HEK293 (cell line): Measurements from ENCODE around the gene RAB11FIP3.

Experiments used
- BCL11B ChIP-seq: fragments of 450-650 bp; formaldehyde crosslinking; IDR thresholded peaks from 2 replicates; pipeline ENCODE4 v1.5.1; 2016; ENCODE audit warnings: low read depth, missing biosample characterization, missing genetic modification characterization
- BCL6B ChIP-seq: fragments of 450-650 bp; formaldehyde crosslinking; IDR thresholded peaks from 2 replicates; pipeline ENCODE4 v1.5.1; 2017; ENCODE audit warnings: missing biosample characterization, missing genetic modification characterization
- CTCF ChIP-seq: fragments of 450-650 bp; formaldehyde crosslinking; IDR thresholded peaks from 2 replicates; pipeline ENCODE4 v1.5.1; 2016; ENCODE audit warnings: missing biosample characterization, missing genetic modification characterization
- GLIS1 ChIP-seq: fragments of 450-650 bp; formaldehyde crosslinking; IDR thresholded peaks from 2 replicates; pipeline ENCODE4 v1.5.1; 2016; ENCODE audit warnings: missing biosample characterization, missing genetic modification characterization
- HIC1 ChIP-seq: fragments of 450-650 bp; formaldehyde crosslinking; IDR thresholded peaks from 2 replicates; pipeline ENCODE4 v1.5.1; 2016; ENCODE audit warnings: missing biosample characterization, missing genetic modification characterization
- KLF9 ChIP-seq: fragments of 450-650 bp; formaldehyde crosslinking; IDR thresholded peaks from 2 replicates; pipeline ENCODE4 v1.5.1; 2016; ENCODE audit warnings: missing biosample characterization, missing genetic modification characterization, low read depth
- MZF1 ChIP-seq: fragments of 450-650 bp; formaldehyde crosslinking; IDR thresholded peaks from 2 replicates; pipeline ENCODE4 v1.5.1; 2017; ENCODE audit warnings: missing biosample characterization, missing genetic modification characterization, borderline replicate concordance
- OVOL3 ChIP-seq: fragments of 450-650 bp; formaldehyde crosslinking; IDR thresholded peaks from 2 replicates; pipeline ENCODE4 v1.5.1; 2016; ENCODE audit warnings: missing biosample characterization, missing genetic modification characterization
- PBX3 ChIP-seq: sonication (generic); formaldehyde crosslinking; IDR thresholded peaks from 2 replicates; pipeline ENCODE4 v1.8.1; 2022; ENCODE audit warnings: mild to moderate bottlenecking, moderate library complexity, missing genetic modification reagents
- RBAK ChIP-seq: fragments of 450-650 bp; formaldehyde crosslinking; IDR thresholded peaks from 2 replicates; pipeline ENCODE4 v1.5.1; 2016; ENCODE audit warnings: missing biosample characterization, missing genetic modification characterization
- REPIN1 ChIP-seq: fragments of 450-650 bp; formaldehyde crosslinking; IDR thresholded peaks from 2 replicates; pipeline ENCODE4 v1.5.1; 2017; ENCODE audit warnings: missing biosample characterization, missing genetic modification characterization, low read depth
- SCRT1 ChIP-seq: fragments of 450-650 bp; formaldehyde crosslinking; IDR thresholded peaks from 2 replicates; pipeline ENCODE4 v1.5.1; 2016; ENCODE audit warnings: missing biosample characterization, missing genetic modification characterization, borderline replicate concordance
- SCRT2 ChIP-seq: fragments of 450-650 bp; formaldehyde crosslinking; IDR thresholded peaks from 2 replicates; pipeline ENCODE4 v1.5.1; 2016; ENCODE audit warnings: missing biosample characterization, missing genetic modification characterization
- YY1 ChIP-seq: fragments of 450-650 bp; formaldehyde crosslinking; IDR thresholded peaks from 2 replicates; pipeline ENCODE4 v1.5.1; 2018; ENCODE audit warnings: missing biosample characterization, missing genetic modification characterization
- ZBTB6 ChIP-seq: fragments of 450-650 bp; formaldehyde crosslinking; IDR thresholded peaks from 2 replicates; pipeline ENCODE4 v1.5.1; 2017; ENCODE audit warnings: missing biosample characterization, missing genetic modification characterization
- ZBTB7A ChIP-seq: fragments of 450-650 bp; formaldehyde crosslinking; IDR thresholded peaks from 2 replicates; pipeline ENCODE4 v1.5.1; 2016; ENCODE audit warnings: low read depth, missing biosample characterization, missing genetic modification characterization
- ZNF146 ChIP-seq: fragments of 450-650 bp; formaldehyde crosslinking; IDR thresholded peaks from 2 replicates; pipeline ENCODE4 v1.5.1; 2016; ENCODE audit warnings: missing biosample characterization, missing genetic modification characterization
- ZNF175 ChIP-seq: fragments of 450-650 bp; formaldehyde crosslinking; IDR thresholded peaks from 2 replicates; pipeline ENCODE4 v1.5.1; 2016; ENCODE audit warnings: missing biosample characterization, missing genetic modification characterization
- ZNF184 ChIP-seq: fragments of 450-650 bp; IDR thresholded peaks from 2 replicates; pipeline ENCODE4 v1.5.1; 2018; ENCODE audit warnings: missing biosample characterization, mild to moderate bottlenecking, missing genetic modification characterization
- ZNF2 ChIP-seq: fragments of 450-650 bp; formaldehyde crosslinking; IDR thresholded peaks from 2 replicates; pipeline ENCODE4 v1.5.1; 2016; ENCODE audit warnings: missing biosample characterization, missing genetic modification characterization
- ZNF24 ChIP-seq: fragments of 450-650 bp; formaldehyde crosslinking; IDR thresholded peaks from 2 replicates; pipeline ENCODE4 v1.5.1; 2016; ENCODE audit warnings: missing biosample characterization, missing genetic modification characterization
- ZNF394 ChIP-seq: fragments of 450-650 bp; formaldehyde crosslinking; IDR thresholded peaks from 2 replicates; pipeline ENCODE4 v1.5.1; 2016; ENCODE audit warnings: missing biosample characterization, missing genetic modification characterization, mild to moderate bottlenecking, moderate library complexity, borderline replicate concordance
- ZNF398 ChIP-seq: fragments of 450-650 bp; formaldehyde crosslinking; IDR thresholded peaks from 2 replicates; pipeline ENCODE4 v1.5.1; 2017; ENCODE audit warnings: missing biosample characterization, missing genetic modification characterization
- ZNF426 ChIP-seq: fragments of 450-650 bp; formaldehyde crosslinking; IDR thresholded peaks from 2 replicates; pipeline ENCODE4 v1.5.1; 2017; ENCODE audit warnings: missing biosample characterization, missing genetic modification characterization, mild to moderate bottlenecking, inconsistent platforms, moderate library complexity
- ZNF521 ChIP-seq: fragments of 450-650 bp; formaldehyde crosslinking; IDR thresholded peaks from 2 replicates; pipeline ENCODE4 v1.5.1; 2017; ENCODE audit warnings: missing biosample characterization, mild to moderate bottlenecking, missing genetic modification characterization
- ZNF561 ChIP-seq: fragments of 450-650 bp; IDR thresholded peaks from 2 replicates; pipeline ENCODE4 v1.5.1; 2018; ENCODE audit warnings: missing biosample characterization, missing genetic modification characterization, borderline replicate concordance
- ZNF610 ChIP-seq: fragments of 450-650 bp; formaldehyde crosslinking; IDR thresholded peaks from 2 replicates; pipeline ENCODE4 v1.5.1; 2016; ENCODE audit warnings: missing biosample characterization, missing genetic modification characterization, borderline replicate concordance
- ZNF670 ChIP-seq: fragments of 450-650 bp; formaldehyde crosslinking; IDR thresholded peaks from 2 replicates; pipeline ENCODE4 v1.5.1; 2016; ENCODE audit warnings: missing biosample characterization, missing genetic modification characterization, low read depth
- ZNF777 ChIP-seq: fragments of 450-650 bp; formaldehyde crosslinking; IDR thresholded peaks from 2 replicates; pipeline ENCODE4 v1.5.1; 2017; ENCODE audit warnings: missing biosample characterization, missing genetic modification characterization, borderline replicate concordance
- ZSCAN5A ChIP-seq: fragments of 450-650 bp; formaldehyde crosslinking; IDR thresholded peaks from 2 replicates; pipeline ENCODE4 v1.5.1; 2016; ENCODE audit warnings: missing biosample characterization, missing genetic modification characterization

Gene RAB11FIP3

GRCh38 chr16:396605-397004 is 28.8 kb upstream of the RAB11FIP3 start (continued):
- TF ChIP-seq ZNF398 (tag by site-specific recombination): peak; percentile 51; the same call in 1 of the 2 replicates
- TF ChIP-seq ZNF2 (tag by site-specific recombination): 0 out of 2 replicates have a peak, but pooled peaks have one; percentile 28
- TF ChIP-seq ZNF610 (tag by site-specific recombination): 0 out of 2 replicates have a peak, but pooled peaks have one; percentile 19
- peak; percentile 59; the same call in 1 of the 2 replicates for TF ChIP-seq ZNF561
- TF ChIP-seq ZNF24 (tag by site-specific recombination): peak; percentile 46; the same call in 1 of the 2 replicates
- TF ChIP-seq HIC1: no peak
- no peak for TF ChIP-seq BCL11B
- TF ChIP-seq ZNF146: no peak
- no peak for TF ChIP-seq SCRT2 (tag by site-specific recombination)
- peak; percentile 80; the same call in 1 of the 2 replicates for TF ChIP-seq ZBTB7A (tag by site-specific recombination)
- no peak for TF ChIP-seq ZNF394 (tag by site-specific recombination)
- TF ChIP-seq ZNF184 (tag by site-specific recombination): no peak
- no peak for TF ChIP-seq ZNF777 (tag by site-specific recombination)
- no peak for TF ChIP-seq ZNF175
- peak; percentile 39; the same call in 1 of the 2 replicates for TF ChIP-seq ZSCAN5A (tag by site-specific recombination)
- TF ChIP-seq CTCF: no peak
- no peak for TF ChIP-seq RBAK
- no peak for TF ChIP-seq PBX3 (CRISPR knock-in tag)
- TF ChIP-seq ZNF426: no peak
- no peak for TF ChIP-seq REPIN1 (tag by site-specific recombination)
- TF ChIP-seq SCRT1 (tag by site-specific recombination): no peak
- TF ChIP-seq ZNF521: no peak
- TF ChIP-seq GLIS1 (tag by site-specific recombination): peak; percentile 22; the same call in 1 of the 2 replicates
- TF ChIP-seq BCL6B (tag by site-specific recombination): no peak
- no peak for TF ChIP-seq MZF1 (tag by site-specific recombination)
- peak; percentile 33; the same call in 1 of the 2 replicates for TF ChIP-seq OVOL3 (tag by site-specific recombination)
- peak; percentile 45; the same call in 1 of the 2 replicates for TF ChIP-seq ZBTB6 (tag by site-specific recombination)
- TF ChIP-seq YY1 (tag by site-specific recombination): peak; percentile 43
- peak; percentile 40; the same call in 1 of the 2 replicates for TF ChIP-seq KLF9 (tag by site-specific recombination)
- no peak for TF ChIP-seq ZNF670 (tag by site-specific recombination)
